GM12874 (cell line): ENCODE data around the gene ACSS3.

ENCODE experiments used
- CTCF ChIP-seq: IDR thresholded peaks from 2 replicates; pipeline ENCODE4 v1.5.1; 2011; ENCODE audit warnings: low read depth, mild to moderate bottlenecking, control low read depth, low read length, moderate library complexity; ENCODE audit not compliant: insufficient read depth

Gene ACSS3

GRCh38 chr12:81078469-81079196 is 754 bp downstream of the ACSS3 start:
- no peak for TF ChIP-seq CTCF

GRCh38 chr12:81079280-81080076 is 1.6 kb downstream of the ACSS3 start:
- no peak for TF ChIP-seq CTCF

- TF ChIP-seq CTCF = no peak
These were observed 2.6 kb downstream of the ACSS3 start for GRCh38 chr12:81080431-81080983.

- no peak for TF ChIP-seq CTCF
These were observed 3.8 kb downstream of the ACSS3 start for GRCh38 chr12:81081726-81082125.

GRCh38 chr12:81083018-81083417 is 5.1 kb downstream of the ACSS3 start:
- TF ChIP-seq CTCF = no peak

GRCh38 chr12:81083906-81084513 is 6.1 kb downstream of the ACSS3 start:
- no peak for TF ChIP-seq CTCF

- no peak for TF ChIP-seq CTCF
These were observed 7.0 kb downstream of the ACSS3 start for GRCh38 chr12:81084811-81085350.
